Astrocyte of the spinal cord (primary cell): ENCODE results near the gene DDR1.

Experiments used
- DNase-seq: peaks from one replicate; pipeline ENCODE4 v3.0.0; 2011; ENCODE audit warnings: low read depth, low spot score
- H3K4me3 ChIP-seq: 2 replicates; pipeline ENCODE4 v1.5.1; 2011; ENCODE audit warnings: low read depth, mild to moderate bottlenecking, low read length, moderate library complexity
- CTCF ChIP-seq: IDR thresholded peaks from 2 replicates; pipeline ENCODE4 v1.5.1; 2012; ENCODE audit warnings: low read depth, mild to moderate bottlenecking, low read length, inconsistent platforms
- in situ Hi-C: cut with HindIII; loops from 2 replicates; pipeline ENCODE4 v1.10.0; 2017; ENCODE audit warnings: low sequenced_read_pairs

The DDR1 gene

DNA sequence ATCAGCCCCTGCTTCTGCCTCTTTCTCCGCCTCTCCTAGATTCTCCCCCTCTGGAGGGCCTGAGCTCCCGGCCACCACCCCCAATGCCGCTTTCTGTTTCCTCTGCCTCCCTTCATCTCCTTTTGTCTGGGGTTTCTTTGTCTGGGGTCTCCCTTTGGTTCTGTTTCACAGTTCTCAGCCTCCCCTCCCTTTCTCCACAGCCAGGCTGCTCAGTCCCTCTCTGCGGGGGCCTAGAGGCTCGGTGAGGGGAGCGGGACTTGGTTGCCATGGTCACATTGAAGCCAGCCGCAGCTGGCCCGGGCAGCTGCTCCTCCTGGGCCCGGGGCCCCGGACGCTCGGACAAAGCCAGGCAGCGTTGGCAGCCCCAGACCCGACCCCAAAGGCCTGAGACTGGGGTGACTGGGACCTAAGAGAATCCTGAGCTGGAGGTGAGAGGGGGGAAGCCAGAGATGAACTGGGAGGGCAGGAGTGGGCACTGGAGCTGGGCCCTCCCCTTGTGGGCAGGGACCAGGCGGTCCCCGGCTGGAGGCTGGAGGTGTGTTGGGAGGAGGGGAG is 3.5 kb upstream of the DDR1 start:
- in situ Hi-C loops, result no loop called here
- no peak for TF ChIP-seq CTCF
- no peak for DNase-seq

GRCh38 chr6:30881392-30882203 is 2.7 kb upstream of the DDR1 start:
- DNase-seq, result peak; percentile 60
- in situ Hi-C loops, result no loop called here
- no peak for TF ChIP-seq CTCF
- no peak overlapping the region for H3K4me3 ChIP-seq

More for the DNA sequence above, 3.5 kb upstream of the DDR1 start:
- no peak overlapping the region for H3K4me3 ChIP-seq

- no peak overlapping the region for H3K4me3 ChIP-seq
- DNase-seq, result no peak
- no peak for TF ChIP-seq CTCF
- in situ Hi-C loops, result no loop called here
These were observed 2.0 kb upstream of the DDR1 start for GRCh38 chr6:30882204-30882758.

GRCh38 chr6:30882759-30883684 is 1.3 kb upstream of the DDR1 start:
- TF ChIP-seq CTCF, result no peak
- no peak for DNase-seq
- in situ Hi-C loops, result no loop called here
- H3K4me3 ChIP-seq, result no peak overlapping the region

DNA sequence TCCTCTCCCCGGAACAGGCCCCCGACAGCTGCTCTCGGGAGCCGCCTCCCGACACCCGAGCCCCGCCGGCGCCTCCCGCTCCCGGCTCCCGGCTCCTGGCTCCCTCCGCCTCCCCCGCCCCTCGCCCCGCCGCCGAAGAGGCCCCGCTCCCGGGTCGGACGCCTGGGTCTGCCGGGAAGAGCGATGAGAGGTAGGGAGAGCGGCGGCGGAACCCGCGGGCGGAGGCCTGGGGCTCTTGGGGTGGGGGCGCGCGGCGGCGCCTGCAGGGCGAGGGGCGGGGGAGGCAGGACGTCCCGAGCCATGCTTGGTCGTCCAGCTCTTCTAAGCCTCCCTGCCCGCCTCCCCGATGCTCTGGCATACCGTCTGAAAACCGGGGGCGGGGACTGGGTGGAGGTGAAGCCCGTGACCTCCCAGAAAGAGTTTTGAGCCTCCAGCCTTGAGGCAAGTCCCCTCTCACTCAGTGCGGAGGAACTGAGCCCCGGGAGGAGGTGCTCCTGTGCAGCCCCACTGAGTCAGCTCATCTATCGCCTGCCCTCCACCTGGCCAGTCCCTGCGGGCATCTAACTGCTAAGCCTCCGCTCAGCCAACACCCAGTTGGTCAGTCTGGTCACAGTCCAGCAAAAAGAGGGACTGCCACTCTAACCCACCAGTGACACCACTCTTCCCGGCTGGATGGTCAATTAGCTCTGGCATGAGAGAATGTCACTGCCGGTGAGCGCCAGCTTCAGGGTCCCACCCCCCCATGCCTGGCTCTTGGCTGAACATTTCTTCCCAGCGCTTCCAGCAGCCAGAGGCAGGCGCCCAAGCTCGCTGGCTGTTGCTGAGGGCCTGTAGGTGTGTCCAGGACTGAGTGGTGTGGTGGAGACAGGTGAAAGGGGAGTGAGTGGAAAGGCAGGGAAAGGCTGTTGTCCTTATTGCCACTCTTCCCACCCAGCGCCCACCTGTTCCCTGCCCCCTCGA is 482 bp downstream of the DDR1 start:
- in situ Hi-C loops, result no loop called here
- peak overlapping the region; percentile 68 for H3K4me3 ChIP-seq
- DNase-seq, result peak; percentile 34
- TF ChIP-seq CTCF, result peak; percentile 0
